GM19324 (cell line): ENCODE results near the gene PLXDC1.

ENCODE experiments used
- ATAC-seq: cut with Tn5 transposase; IDR thresholded peaks from one replicate; pipeline ENCODE4 v1.9.1; 2021; ENCODE audit warnings: mild to moderate bottlenecking, moderate library complexity; ENCODE audit not compliant: unreplicated experiment, low FRiP score

Gene PLXDC1

GRCh38 chr17:39158623-39159022 lies 7.2 kb upstream of the PLXDC1 start:
- no peak for ATAC-seq

GRCh38 chr17:39156491-39156890 lies 5.1 kb upstream of the PLXDC1 start:
- ATAC-seq = no peak

- no peak for ATAC-seq
Measured at GRCh38 chr17:39155654-39156053, 4.2 kb upstream of the PLXDC1 start.

- peak; percentile 60 for ATAC-seq
Measured at GRCh38 chr17:39153599-39154051, 2.2 kb upstream of the PLXDC1 start.

- no peak for ATAC-seq
Measured at GRCh38 chr17:39151943-39152818, 744 bp upstream of the PLXDC1 start.

- no peak for ATAC-seq
Measured at GRCh38 chr17:39150795-39151149, 665 bp downstream of the PLXDC1 start.

GRCh38 chr17:39150104-39150634 lies 1.3 kb downstream of the PLXDC1 start:
- no peak for ATAC-seq

- ATAC-seq = no peak
Measured at GRCh38 chr17:39147221-39148185, 3.9 kb downstream of the PLXDC1 start.

- no peak for ATAC-seq
Measured at GRCh38 chr17:39146273-39146672, 5.2 kb downstream of the PLXDC1 start.

GRCh38 chr17:39145143-39145542 lies 6.3 kb downstream of the PLXDC1 start:
- ATAC-seq = no peak

GRCh38 chr17:39144416-39144840 lies 7.0 kb downstream of the PLXDC1 start:
- ATAC-seq = no peak

GRCh38 chr17:39143552-39144093 lies 7.8 kb downstream of the PLXDC1 start:
- ATAC-seq = no peak

- ATAC-seq = no peak
Measured at GRCh38 chr17:39141915-39142664, 9.3 kb downstream of the PLXDC1 start.

GRCh38 chr17:39141294-39141693 lies 10.1 kb downstream of the PLXDC1 start:
- ATAC-seq = no peak

GRCh38 chr17:39139561-39139960 lies 11.9 kb downstream of the PLXDC1 start:
- ATAC-seq = no peak

- ATAC-seq = no peak
Measured at GRCh38 chr17:39139161-39139511, 12.3 kb downstream of the PLXDC1 start.

GRCh38 chr17:39138431-39139160 lies 12.8 kb downstream of the PLXDC1 start:
- no peak for ATAC-seq

GRCh38 chr17:39134878-39135277 lies 16.6 kb downstream of the PLXDC1 start:
- no peak for ATAC-seq

- no peak for ATAC-seq
Measured at GRCh38 chr17:39132192-39132610, 19.2 kb downstream of the PLXDC1 start.
